DND-41 (cell line): ENCODE measurements around the gene WARS2.
A peak's percentile ranks its signal among the peaks of the same experiment; 100 is the strongest.

Source experiments
- ATAC-seq: fragments of 200-7000 bp; cut with Tn5 transposase; 3 replicates; pipeline ENCODE4 v1.9.1; 2021; ENCODE audit warnings: low read depth; ENCODE audit not compliant: insufficient read depth
- DNase-seq: peaks from one replicate; pipeline ENCODE4 v3.0.0-alpha.2; 2020
- H2AFZ ChIP-seq: 2 replicates; pipeline ENCODE4 v1.6.0; 2012; ENCODE audit warnings: low read depth, low read length
- H3K27ac ChIP-seq: 2 replicates; pipeline ENCODE4 v1.5.1; 2012; ENCODE audit warnings: low read length, inconsistent platforms
- H3K27me3 ChIP-seq: fragments of 200-600 bp; sonication (generic); 2 replicates; pipeline ENCODE4 v1.6.0; 2012; ENCODE audit warnings: low read length, mild to moderate bottlenecking, inconsistent platforms; ENCODE audit not compliant: insufficient read depth, poor library complexity
- H3K36me3 ChIP-seq: 2 replicates; pipeline ENCODE4 v1.5.1; 2012; ENCODE audit warnings: low read length, inconsistent platforms; ENCODE audit not compliant: insufficient read depth
- H3K4me1 ChIP-seq: 2 replicates; pipeline ENCODE4 v1.5.1; 2012; ENCODE audit warnings: mild to moderate bottlenecking, low read length; ENCODE audit not compliant: insufficient read depth
- H3K4me2 ChIP-seq: 2 replicates; pipeline ENCODE4 v1.6.0; 2012; ENCODE audit warnings: mild to moderate bottlenecking, moderate library complexity, low read length, inconsistent platforms; ENCODE audit not compliant: insufficient read depth
- H3K4me3 ChIP-seq, 2 experiments: fragments of 200-600 bp in 1 of 2; shearing (Covaris generic) in 1 of 2; 2 replicates each; pipeline ENCODE4 v1.5.1; 2012 to 2016; ENCODE audit warnings: inconsistent platforms in 2 of 2, low read length in 2 of 2, mild to moderate bottlenecking in 2 of 2, low read depth in 1 of 2, moderate library complexity in 1 of 2
- H3K79me2 ChIP-seq: 2 replicates; pipeline ENCODE4 v1.6.0; 2012; ENCODE audit warnings: low read length, inconsistent platforms; ENCODE audit not compliant: insufficient read depth
- H3K9ac ChIP-seq: 2 replicates; pipeline ENCODE4 v1.6.0; 2012; ENCODE audit warnings: low read depth, mild to moderate bottlenecking, inconsistent platforms, low read length, moderate library complexity
- H3K9me3 ChIP-seq: 2 replicates; pipeline ENCODE4 v1.5.1; 2012; ENCODE audit warnings: low read length, moderate library complexity, mild to moderate bottlenecking, inconsistent platforms; ENCODE audit not compliant: insufficient read depth, severe bottlenecking
- H4K20me1 ChIP-seq: 2 replicates; pipeline ENCODE4 v1.6.0; 2012; ENCODE audit warnings: low read length; ENCODE audit not compliant: insufficient read depth
- CTCF ChIP-seq: IDR thresholded peaks from 2 replicates; pipeline ENCODE4 v1.5.1; 2012; ENCODE audit warnings: borderline replicate concordance, low read length, moderate library complexity, mild to moderate bottlenecking; ENCODE audit not compliant: poor library complexity, severe bottlenecking; ENCODE audit errors: extremely low read depth
- EZH2 ChIP-seq: IDR thresholded peaks from 3 replicates; pipeline ENCODE4 v1.6.1; 2012; ENCODE audit warnings: borderline replicate concordance, low read depth, mild to moderate bottlenecking, moderate library complexity, low read length, inconsistent platforms; ENCODE audit not compliant: severe bottlenecking

The WARS2 gene

DNA sequence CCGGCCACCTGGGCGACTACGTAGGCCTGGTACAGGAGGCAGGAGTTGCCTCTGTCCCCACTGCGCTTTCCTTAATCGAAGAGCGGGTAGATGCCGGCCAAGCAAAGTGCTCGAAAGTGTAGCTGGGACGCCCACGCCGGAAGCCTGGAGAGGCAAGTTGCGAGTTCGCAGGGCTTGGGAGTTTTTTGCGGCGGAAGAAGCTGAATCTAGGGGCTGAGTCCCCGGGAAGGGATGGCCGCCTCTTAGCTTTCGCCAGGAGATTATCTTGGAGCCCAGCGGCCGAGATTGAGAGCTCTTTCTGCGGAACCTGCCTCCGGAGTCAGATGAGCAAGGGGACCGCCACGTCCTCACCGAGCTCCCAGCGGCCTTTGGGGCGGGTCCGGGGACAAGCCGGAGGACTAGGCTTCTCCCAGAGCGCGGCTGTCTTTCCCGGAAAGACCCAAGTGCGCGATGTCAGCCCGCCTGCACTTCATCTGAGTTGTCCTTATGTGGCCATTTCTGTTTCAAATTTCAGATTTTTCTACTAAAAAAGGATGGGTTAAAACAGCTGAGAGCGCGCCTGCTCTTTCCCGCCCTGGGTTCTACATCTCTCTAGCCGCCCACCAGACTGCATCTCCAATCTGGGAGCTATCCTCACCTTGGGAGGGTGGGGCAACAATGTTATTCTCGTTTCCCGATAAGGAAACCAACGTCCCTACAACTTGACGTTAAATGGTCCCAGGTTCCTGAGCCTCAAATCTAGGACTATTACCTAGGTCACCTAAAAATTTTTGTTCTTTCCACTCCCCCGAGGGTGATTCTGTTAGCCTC is 139.9 kb downstream of the WARS2 start:
- Histone ChIP-seq H3K36me3 (no peaks in the 10 kb centered on the region), H3K9ac (no peak overlapping the region)

GRCh38 chr1:118999348-119000071 is 140.9 kb downstream of the WARS2 start:
- H2AFZ ChIP-seq: no peak overlapping the region
- H3K79me2 ChIP-seq: no peaks in the 10 kb centered on the region
- no peak for DNase-seq
- no peaks in the 10 kb centered on the region for H3K9me3 ChIP-seq
- H3K36me3 ChIP-seq: no peaks in the 10 kb centered on the region
- no peaks in the 10 kb centered on the region for H4K20me1 ChIP-seq
- ATAC-seq: peak; percentile 52; the same call in 2 of the 3 replicates
- no peaks in the 10 kb centered on the region for H3K4me1 ChIP-seq
- no peak for TF ChIP-seq EZH2
- no peak for TF ChIP-seq CTCF
- no peak overlapping the region for H3K4me2 ChIP-seq
- no peak overlapping the region for H3K4me3 ChIP-seq
- no peak overlapping the region for H3K9ac ChIP-seq
- no peaks in the 10 kb centered on the region for H3K27me3 ChIP-seq
- H3K27ac ChIP-seq: no peak overlapping the region

More for the DNA sequence above, 139.9 kb downstream of the WARS2 start:
- Histone ChIP-seq H4K20me1 (no peaks in the 10 kb centered on the region), H3K4me1 (no peaks in the 10 kb centered on the region), H2AFZ (no peak overlapping the region), H3K4me3 (no peak overlapping the region), H3K27me3 (no peaks in the 10 kb centered on the region), H3K4me2 (no peak overlapping the region), H3K9me3 (no peaks in the 10 kb centered on the region), H3K27ac (no peak overlapping the region), H3K79me2 (no peaks in the 10 kb centered on the region)
- TF ChIP-seq CTCF (no peak), EZH2 (no peak)
- no peak for ATAC-seq
- DNase-seq: no peak

DNA sequence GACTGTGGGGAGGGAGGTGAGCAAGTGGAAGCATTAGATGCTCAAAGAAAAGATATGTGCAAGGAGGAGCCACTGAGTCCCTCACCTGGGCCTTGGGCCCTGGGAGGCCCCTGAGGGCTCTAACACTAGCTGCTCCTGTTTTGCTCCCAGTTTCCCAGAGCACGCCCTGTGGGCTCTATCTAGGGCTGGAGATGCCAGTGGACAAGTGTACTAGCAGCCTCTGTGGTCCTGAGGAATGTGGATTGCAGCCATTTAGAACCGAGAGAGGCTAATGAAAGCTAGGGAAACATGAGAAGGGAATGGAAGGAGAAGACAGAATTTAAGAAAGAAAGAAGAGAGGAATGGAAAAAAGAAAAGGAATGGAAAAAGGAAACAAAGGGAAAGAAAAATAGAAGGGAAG is 142.3 kb downstream of the WARS2 start:
- Histone ChIP-seq H4K20me1 (no peaks in the 10 kb centered on the region), H3K79me2 (no peaks in the 10 kb centered on the region), H3K9me3 (no peaks in the 10 kb centered on the region), H3K27me3 (no peaks in the 10 kb centered on the region), H3K36me3 (no peaks in the 10 kb centered on the region), H3K4me1 (no peaks in the 10 kb centered on the region), H3K9ac (no peak overlapping the region), H3K4me2 (no peak overlapping the region), H2AFZ (no peak overlapping the region), H3K27ac (no peak overlapping the region), H3K4me3 (no peak overlapping the region)
- ATAC-seq (no peak), DNase-seq (no peak)
- no peak for TF ChIP-seq EZH2

DNA sequence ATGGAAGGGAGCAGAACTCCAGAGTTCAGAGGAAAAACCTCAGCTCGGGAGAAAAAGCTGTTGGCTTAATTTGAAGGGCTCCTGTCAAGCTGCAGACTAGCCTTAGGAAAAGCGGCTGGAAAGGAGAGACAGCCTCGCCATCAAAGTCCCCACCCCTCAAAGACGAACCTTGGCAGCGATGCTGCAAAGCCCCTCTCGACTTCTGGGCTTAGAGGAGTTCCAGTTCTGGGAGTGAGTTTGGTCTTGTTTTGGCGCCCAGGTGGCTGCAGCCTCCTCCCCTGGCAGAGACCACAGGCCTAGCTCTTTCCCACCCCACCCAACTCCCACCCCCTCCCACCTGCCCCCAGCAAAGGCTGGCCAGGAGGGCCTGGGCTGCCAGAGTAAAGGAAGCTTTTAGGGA is 143.2 kb downstream of the WARS2 start:
- no peaks in the 10 kb centered on the region for H3K36me3 ChIP-seq
- no peak overlapping the region for H3K27ac ChIP-seq
- no peaks in the 10 kb centered on the region for H3K4me1 ChIP-seq
- no peak overlapping the region for H2AFZ ChIP-seq
- no peaks in the 10 kb centered on the region for H4K20me1 ChIP-seq
- H3K9me3 ChIP-seq: no peaks in the 10 kb centered on the region
- H3K79me2 ChIP-seq: no peaks in the 10 kb centered on the region
- no peak overlapping the region for H3K4me3 ChIP-seq
- ATAC-seq (no peak), DNase-seq (no peak)
- no peak overlapping the region for H3K9ac ChIP-seq
- no peaks in the 10 kb centered on the region for H3K27me3 ChIP-seq
- no peak for TF ChIP-seq EZH2
- no peak for TF ChIP-seq CTCF
- H3K4me2 ChIP-seq: no peak overlapping the region
